GM06990 (cell line): ENCODE results near the gene KIR3DL3.
"Not testable (repeated sequence)": the region's sequence is repeated elsewhere in the genome, so short reads cannot be mapped to it uniquely, and the experiment has no call there.

Experiments
- DNase-seq: peaks from one replicate; pipeline ENCODE4 v3.0.0-alpha.2; 2011; ENCODE audit not compliant: insufficient read length; ENCODE audit errors: extremely low read depth
- H3K27me3 ChIP-seq: replicated peaks from 2 replicates; pipeline ENCODE4 v1.6.0; 2011; ENCODE audit warnings: low read length; ENCODE audit not compliant: control insufficient read depth, insufficient read depth
- H3K36me3 ChIP-seq: 2 replicates; pipeline ENCODE4 v1.5.1; 2011; ENCODE audit warnings: low read length; ENCODE audit not compliant: control insufficient read depth, insufficient read depth
- H3K4me3 ChIP-seq: replicated peaks from 2 replicates; pipeline ENCODE4 v1.5.1; 2011; ENCODE audit warnings: low read depth, mild to moderate bottlenecking, control low read depth, low read length
- CTCF ChIP-seq: IDR thresholded peaks from 2 replicates; pipeline ENCODE4 v1.5.1; 2011; ENCODE audit warnings: low read length, control low read depth, mild to moderate bottlenecking, inconsistent platforms; ENCODE audit not compliant: insufficient read depth, poor library complexity, severe bottlenecking

Gene KIR3DL3

GRCh38 chr19:54738715-54739114 lies 14.5 kb downstream of the KIR3DL3 start:
- no peaks in the 10 kb centered on the region for H3K36me3 ChIP-seq
- no peak for DNase-seq
- no peak for TF ChIP-seq CTCF
- H3K4me3 ChIP-seq, result no peak overlapping the region
- peaks cover 2% of the 10 kb centered on the region; the same call in 1 of the 2 replicates for H3K27me3 ChIP-seq

- TF ChIP-seq CTCF, result no peak
- DNase-seq, result no peak
- H3K27me3 ChIP-seq, result peaks cover 2% of the 10 kb centered on the region; the same call in 1 of the 2 replicates
- H3K36me3 ChIP-seq, result no peaks in the 10 kb centered on the region
- no peak overlapping the region for H3K4me3 ChIP-seq
These were observed 15.6 kb downstream of the KIR3DL3 start for GRCh38 chr19:54739587-54740497.

- DNase-seq, H3K4me3 ChIP-seq, H3K36me3 ChIP-seq, H3K27me3 ChIP-seq: not testable (repeated sequence)
These were observed 17.7 kb downstream of the KIR3DL3 start for GRCh38 chr19:54741950-54742349.

GRCh38 chr19:54744080-54744479 lies 19.8 kb downstream of the KIR3DL3 start:
- not testable (repeated sequence) for H3K36me3 ChIP-seq, H3K27me3 ChIP-seq, H3K4me3 ChIP-seq, DNase-seq

- DNase-seq, H3K4me3 ChIP-seq, H3K27me3 ChIP-seq, H3K36me3 ChIP-seq: not testable (repeated sequence)
These were observed 23.5 kb downstream of the KIR3DL3 start for GRCh38 chr19:54747614-54748322.

GRCh38 chr19:54750276-54750675 lies 26.0 kb downstream of the KIR3DL3 start:
- H3K36me3 ChIP-seq, DNase-seq, H3K27me3 ChIP-seq, H3K4me3 ChIP-seq: not testable (repeated sequence)

- not testable (repeated sequence) for H3K36me3 ChIP-seq, DNase-seq, H3K4me3 ChIP-seq, H3K27me3 ChIP-seq
These were observed 32.2 kb downstream of the KIR3DL3 start for GRCh38 chr19:54756204-54757110.

- H3K4me3 ChIP-seq, H3K27me3 ChIP-seq, DNase-seq, H3K36me3 ChIP-seq: not testable (repeated sequence)
These were observed 34.3 kb downstream of the KIR3DL3 start for GRCh38 chr19:54758577-54758976.

- not testable (repeated sequence) for H3K36me3 ChIP-seq, H3K27me3 ChIP-seq, H3K4me3 ChIP-seq, DNase-seq
These were observed 40.0 kb downstream of the KIR3DL3 start for GRCh38 chr19:54764219-54764618.

- DNase-seq, H3K4me3 ChIP-seq, H3K27me3 ChIP-seq, H3K36me3 ChIP-seq: not testable (repeated sequence)
These were observed 42.2 kb downstream of the KIR3DL3 start for GRCh38 chr19:54766464-54766863.

- not testable (repeated sequence) for H3K36me3 ChIP-seq, H3K27me3 ChIP-seq, H3K4me3 ChIP-seq, DNase-seq
These were observed 45.4 kb downstream of the KIR3DL3 start, which contains the start of gene KIR2DL1 for GRCh38 chr19:54769646-54770045. Gene KIR2DL1, plus strand, starts transcription at chr19:54769793. Its CDS starts 58 bp downstream, at chr19:54769851.
